Measurements from ENCODE around the gene CST5.
"Not testable (repeated sequence)": the region's sequence is repeated elsewhere in the genome, so short reads cannot be mapped to it uniquely, and the experiment has no call there.

CST5 gene, protein sequence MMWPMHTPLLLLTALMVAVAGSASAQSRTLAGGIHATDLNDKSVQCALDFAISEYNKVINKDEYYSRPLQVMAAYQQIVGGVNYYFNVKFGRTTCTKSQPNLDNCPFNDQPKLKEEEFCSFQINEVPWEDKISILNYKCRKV

DNA sequence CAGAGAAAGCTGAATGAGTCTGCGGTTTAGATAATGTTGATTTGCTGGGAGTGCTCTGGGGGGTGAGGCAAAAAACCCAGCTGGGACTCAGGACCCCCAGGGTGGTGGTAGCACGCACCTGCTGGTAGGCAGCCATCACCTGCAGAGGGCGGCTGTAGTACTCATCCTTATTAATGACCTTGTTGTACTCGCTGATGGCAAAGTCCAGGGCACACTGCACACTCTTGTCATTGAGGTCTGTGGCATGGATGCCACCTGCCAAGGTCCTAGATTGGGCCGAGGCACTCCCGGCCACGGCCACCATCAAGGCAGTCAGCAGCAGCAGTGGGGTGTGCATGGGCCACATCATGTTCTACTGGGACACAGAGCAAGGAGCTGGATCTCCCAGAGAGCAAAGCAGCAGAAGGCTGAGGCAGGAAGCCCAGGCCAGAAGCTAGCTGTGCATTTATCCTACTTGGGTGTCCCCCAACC lies at the start of gene CST5:
Gene CST5 (minus strand): TSS at position 421 of the 471 bp plus-strand sequence. CDS start 72 bp downstream, at position 349.
- no peak for DNase-seq

DNA sequence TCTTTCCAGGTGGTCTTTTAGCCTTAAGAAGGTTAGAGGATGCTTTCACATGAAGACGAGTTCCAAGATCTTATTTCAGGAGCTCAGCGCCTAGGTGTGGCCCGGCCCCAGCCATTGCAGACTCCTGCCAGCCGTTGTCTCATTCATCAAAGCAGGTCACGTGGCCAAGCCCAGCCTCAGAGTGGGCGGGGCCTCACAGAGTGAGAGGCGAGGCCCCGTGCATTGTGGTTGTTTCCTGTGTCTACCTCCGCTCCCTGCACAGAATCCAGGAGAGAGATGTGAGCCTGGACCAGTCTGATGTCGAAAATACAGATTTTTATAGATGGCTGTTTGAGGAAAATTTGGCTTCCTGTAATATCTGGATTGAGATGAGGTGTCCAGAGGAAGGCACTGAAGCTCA lies 49.2 kb upstream of the CST5 start:
- peak; percentile 5 for DNase-seq

DNA sequence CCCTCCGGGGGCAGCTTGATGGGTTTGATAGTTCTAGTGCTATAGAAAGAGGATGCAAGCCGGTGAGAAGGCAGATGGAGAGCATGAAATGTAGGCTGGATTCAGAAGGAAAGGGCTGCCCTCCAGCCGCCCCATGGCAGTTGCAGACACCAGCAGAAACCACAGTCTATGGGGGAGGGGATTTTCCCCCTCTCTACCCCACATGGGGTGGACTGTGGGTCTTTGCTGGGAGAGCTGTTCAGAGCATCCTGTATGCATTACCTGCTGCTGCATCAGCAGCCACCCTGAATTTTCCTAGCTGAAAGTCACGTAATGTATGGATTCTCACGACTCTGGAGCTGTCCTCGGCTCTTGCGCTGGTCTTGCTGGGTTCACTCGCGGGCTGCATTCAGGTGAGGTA lies 48.8 kb upstream of the CST5 start:
- DNase-seq: no peak

DNA sequence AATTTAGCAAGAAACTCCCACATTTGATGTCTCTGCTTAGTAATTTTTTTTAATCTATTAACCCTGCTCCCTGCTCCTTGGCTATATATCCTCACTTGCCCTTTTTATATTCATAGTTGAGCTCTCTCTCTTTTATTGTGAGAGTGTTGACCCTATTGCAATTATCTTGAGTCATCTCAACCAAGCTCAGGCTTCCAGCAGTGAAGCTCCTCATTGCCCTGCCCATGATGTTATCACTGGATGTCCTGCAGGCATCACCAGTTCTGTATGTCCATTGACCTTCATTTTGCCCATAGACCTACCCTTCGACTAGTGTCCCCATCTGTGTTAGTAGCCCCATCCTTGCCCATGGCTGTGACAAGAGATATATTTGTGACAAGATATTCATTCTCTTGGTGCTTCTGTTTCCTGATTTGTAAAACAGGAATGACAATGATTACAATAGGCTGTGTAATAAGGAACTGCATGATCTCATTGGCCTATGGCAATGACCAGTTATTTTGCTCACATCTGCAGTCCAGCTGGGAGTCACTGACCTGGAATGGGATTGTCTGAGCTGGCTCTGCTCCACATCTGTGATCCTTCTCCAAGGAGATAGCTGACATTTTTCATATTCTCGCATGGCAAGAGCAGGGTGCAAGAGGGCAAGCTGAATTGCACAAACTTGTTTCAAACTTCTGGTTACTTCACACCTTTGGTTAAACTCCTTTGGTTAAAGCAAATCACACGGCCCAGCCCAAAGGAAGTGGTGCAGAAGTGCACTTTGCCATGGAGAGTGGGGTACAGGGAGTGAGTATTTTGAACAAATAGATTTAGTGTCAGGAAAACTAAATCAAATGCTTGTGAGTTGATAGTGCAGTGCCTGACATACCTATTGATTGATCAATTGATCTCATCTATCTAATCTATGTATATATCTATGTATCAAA lies 47.7 kb upstream of the CST5 start:
- no peak for DNase-seq

DNA sequence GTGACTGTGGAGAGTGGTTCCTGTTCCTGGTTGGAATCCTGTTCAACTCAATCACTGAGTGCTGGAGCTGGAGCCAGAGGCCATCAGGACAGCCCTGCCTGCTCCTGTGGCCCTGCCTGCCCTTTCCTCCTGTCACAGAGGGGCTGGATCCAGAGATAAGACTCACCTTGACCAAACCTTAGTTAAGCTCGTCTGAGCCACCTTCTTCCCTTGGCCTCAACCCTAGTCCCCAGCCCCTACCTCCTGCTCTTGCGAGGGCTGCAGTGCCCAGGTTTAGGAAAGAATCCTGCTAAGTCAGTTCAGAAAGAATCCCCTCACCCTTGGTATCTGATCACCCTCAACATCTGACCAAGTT lies 47.0 kb upstream of the CST5 start:
- DNase-seq: no peak

DNA sequence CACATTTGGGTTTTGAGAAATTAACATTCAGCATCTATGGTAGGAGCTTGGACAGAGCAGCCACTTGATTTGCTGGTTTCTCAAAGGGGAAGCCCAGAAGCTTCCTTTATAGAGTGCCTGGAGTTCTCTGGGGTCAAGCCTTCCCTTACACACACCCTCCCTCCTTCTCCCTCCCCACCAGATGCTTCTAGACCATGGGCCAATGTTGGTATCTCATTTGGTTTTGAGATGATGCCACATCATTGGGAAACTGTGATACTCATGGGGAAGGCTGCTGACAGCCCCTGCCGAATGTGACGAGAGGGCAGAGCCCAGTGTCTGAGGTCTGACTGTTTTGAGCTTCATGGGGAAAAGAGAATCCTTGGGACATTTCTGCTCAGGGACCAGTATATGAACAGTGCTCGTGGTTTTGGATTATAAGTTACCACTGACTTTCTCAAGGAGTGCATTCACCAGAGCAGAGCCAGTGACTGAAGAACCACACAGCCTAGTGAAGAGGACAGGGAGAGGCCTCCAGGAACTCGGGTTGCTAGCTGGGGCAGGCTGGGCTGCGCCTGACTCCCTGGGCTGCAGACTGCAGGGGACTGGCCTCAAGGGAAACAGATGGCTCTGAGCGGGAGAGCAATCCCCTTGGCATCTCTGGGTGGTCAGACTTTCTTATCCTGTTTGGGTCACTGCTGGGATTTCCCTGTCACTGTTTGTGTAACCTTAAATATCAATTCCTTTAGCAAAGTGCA lies 46.4 kb upstream of the CST5 start:
- DNase-seq: no peak

DNA sequence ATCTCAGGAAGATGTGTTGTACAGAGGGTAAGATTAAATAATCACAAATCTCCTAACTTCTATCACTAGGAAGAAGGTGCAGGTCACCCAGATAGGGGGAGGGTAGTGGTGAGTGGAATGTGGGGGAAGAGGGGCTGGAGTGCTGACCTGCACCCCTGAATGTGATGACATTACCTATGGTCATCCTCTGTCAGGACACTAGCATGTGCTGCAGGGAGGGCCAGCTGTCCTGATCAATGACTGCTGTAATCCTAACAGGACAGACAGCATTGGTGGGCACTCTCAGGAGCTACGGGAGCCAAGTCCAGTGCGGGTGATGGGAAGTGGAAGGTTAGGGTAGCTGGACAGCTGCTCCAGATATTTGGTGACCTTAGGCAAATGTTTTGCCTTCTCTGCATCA lies 45.2 kb upstream of the CST5 start:
- DNase-seq: no peak

DNA sequence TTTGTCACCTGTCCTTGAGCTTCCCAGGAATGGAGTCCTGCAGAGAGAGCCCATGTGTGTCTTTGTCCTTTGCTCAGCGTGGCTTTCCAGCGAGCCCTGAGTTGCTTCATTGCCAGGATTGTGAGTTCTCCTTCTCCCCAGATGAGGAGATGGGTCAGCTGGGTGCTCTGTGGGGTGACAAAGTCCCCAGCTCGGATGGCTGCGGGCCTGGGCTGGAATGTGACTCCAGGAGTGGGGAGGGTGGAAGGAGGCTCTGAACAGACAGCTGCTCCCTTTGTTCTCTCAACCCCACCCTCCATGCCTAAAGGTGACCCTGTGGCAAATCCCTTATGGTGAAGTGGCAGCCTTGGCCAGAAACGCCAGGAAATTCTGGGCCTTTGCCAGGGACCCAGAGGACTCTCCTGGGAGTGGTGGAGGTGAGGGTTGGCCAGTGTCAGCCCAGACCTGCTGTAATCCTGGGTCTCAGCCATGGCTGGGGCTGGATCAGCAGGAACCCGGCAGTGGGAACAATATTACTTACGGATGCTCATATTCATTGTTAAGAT lies 44.4 kb upstream of the CST5 start:
- no peak for DNase-seq

DNA sequence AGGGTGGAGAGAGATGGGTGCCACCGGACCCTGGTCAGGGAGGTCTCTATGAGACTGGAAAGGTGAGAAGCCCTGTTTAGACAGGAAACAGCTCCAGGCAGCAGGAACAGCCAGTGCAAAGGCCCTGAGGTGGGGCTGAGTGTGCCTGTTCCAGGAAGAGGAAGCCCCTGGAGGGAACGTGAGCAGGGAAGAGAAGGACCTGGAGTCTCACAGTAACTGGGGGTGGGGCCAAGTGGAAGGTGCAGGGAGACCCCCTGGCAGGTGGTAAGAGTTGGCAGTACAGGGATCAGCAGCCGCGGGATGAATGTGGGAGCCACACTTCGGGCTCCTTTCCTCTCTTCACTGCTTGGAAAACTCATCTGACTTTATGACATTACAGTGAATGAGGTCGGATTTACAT lies 43.8 kb upstream of the CST5 start:
- no peak for DNase-seq

DNA sequence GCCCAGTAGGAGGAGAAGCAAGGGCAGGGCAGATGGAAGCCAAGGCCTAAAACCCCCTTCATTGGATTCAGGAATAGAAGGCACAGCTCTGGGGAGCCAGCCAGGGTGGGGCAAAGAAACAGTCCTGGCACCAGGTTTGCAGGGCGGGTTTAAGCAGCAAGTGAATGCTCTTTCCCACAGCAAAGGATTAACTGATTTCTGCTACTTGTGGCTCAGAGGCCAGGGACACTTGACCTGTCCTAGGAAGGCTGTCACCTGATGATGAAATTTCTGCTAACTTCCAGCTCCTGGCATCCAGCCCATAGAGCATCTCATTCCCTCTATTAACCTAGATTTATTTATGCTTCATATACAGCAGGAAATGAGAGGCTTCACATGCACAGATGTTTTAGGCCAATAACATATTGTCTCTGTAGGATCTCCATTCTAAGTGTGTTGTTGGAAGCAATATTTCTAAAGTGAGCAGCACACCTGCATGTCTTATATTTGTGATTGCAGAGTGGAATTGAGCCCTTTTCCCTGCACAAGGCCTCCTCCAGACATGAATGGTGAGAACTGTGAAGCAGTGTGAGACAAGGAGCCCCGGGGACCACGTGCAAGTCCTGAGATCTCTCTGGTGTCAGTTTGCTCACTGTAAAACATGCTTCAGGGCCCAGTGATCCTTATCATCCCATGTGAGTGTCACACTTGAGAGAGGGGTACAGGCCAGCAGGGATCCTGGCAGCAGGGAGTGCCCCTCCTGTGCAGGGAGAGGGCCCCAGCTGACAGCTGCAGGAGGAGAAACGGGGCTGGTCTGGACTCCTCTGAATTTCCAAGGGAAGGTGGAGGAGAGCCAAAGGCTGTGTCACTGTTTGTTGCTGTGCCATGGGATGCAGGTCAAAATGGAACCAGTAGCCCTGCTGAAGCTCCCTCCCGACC lies 41.1 kb upstream of the CST5 start:
- DNase-seq: no peak

DNA sequence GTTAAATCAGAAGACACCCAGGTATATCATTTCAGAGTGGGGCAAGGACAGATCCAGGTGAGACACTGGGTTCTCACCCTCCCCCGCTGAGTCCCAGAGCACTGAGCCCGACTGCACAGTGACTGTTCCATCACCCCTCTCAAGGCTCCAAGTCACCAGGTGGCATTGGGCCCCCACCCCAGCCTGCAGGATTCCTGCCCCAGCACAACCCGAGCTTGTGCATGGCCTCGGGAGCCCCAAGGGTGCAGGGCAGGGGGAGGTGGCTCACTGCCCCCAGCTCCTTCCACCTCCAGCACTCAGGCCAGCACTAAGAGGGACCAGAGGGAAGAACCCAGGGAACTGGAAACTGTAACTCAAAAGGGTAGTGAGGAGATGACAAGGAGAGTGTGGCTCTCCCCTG lies 39.3 kb upstream of the CST5 start:
- DNase-seq: no peak

DNA sequence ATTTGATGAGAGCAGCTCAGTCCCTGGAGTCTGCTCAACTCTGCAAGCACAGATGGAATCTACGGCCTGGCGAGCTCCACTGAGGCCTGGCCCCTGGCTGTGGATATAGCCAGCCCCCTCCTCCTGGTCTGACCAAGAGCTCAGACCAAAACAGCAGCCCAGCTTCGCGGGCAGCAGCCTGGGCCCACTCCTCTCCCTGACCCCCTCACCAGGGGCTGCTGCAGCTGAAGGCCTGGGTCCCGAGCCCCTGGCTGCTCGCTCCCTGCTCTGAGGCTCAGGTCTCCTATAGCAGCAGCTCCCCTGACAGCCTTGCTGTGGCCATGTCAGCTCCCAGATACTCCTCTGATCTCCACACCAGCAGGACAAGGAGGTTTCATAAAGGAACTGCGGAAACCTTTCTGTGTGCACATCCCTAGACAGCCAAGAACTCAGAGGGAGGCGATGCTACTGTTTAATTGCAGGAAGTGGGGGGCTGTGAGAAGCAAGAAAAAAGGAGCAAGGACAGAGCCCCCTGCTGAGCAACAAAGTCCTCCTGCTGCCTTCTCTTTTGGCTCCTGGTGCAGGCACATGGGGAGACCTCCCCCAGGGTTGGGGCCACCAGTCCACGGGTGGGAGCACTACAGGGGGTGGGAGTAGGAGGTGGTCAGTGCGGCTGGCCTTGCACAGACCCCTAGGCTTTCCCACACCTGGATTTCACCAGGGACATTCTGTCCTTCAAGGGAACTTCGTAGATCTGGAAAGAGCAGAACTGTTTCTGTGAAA lies 38.7 kb upstream of the CST5 start:
- DNase-seq: no peak

DNA sequence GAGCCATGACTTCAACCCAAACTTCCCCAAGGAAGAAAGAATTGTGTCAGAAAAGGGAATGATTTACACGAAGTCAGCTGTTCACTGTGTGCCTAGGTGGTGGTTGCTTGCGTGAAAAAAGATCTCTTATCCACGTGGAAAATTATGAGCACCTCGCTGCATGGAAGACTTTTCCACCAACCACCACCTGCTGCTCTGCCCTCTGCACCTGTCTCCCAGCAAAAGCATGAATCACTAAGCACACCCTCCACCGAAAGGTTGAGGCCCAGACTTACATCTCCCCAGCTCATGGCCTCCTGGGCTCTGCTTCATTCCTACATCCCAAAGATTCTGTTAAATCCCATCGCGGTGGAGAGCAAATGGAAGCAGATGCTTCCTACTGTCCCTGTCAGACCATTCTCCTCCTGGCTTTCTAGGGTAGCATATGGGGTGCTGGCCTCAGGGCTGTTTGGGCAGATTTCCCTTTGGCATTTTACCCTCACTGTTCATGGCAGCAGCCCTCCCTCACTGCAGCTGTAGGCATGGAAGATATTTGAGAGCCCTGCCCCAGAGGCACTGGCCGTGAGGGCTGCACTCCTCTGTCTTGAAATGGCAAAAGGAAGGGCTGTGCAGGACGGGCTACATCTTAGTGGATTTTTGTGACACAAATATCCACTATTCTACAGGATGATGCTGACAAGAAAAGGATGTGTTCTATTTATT lies 37.6 kb upstream of the CST5 start:
- no peak for DNase-seq

DNA sequence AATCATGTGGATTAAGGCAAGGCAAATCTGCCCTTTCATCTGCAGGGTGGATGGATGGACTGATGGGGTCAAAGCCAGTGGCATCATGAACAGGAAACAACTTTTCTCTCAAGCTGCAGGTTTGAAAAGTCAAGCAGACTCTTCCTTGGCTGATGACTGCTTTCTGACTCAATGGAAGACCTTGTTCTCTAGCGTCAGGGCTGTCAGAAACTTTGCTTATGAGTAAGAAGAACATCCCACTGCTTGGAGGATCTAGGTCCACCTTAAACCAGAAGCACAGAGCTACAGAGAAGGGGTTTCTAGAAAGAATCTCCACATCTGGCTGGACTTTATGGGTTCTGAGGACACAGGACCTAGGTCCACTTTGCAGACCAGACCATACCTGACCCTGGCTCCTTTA lies 36.3 kb upstream of the CST5 start:
- DNase-seq: no peak

DNA sequence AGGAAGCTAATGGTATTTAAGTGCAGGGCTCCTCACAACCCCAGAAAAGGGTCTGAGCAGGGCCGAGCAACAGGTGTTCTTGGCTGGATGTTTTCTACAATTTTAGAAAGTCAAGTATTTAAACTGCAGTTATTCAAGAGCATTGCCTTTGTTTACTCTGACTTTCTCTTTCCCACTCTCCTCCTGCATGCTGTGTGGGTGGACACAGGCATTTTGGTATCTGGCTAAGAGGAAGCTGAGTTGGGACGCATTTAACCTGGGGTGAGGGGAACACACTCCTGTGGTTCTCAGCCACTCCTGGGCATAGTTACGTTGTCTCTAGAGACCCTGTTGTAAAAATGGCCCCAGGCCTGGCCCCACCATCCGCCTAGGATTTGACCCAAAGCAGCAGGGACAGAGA lies 34.9 kb upstream of the CST5 start:
- not testable (repeated sequence) for DNase-seq

DNA sequence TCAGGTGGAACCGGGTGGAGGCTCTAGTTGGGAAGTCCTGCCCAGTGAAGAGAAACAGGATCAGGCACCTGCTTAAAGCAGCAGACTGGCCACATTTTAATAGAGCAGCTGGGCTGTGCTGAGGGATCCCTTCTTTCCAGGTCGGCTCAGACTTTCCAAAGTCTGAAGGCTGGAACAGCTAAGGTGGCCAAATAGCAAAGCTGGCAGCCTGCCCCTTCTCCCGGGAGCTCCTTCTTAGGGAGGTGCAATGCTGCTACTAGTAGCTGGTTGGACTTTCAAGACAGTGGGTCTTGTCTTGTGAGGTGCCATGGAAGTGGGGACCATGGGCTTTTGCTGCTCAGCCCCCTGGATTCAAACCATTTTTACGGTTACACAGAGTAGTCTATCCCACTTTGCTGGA lies 30.7 kb upstream of the CST5 start:
- no peak for DNase-seq

DNA sequence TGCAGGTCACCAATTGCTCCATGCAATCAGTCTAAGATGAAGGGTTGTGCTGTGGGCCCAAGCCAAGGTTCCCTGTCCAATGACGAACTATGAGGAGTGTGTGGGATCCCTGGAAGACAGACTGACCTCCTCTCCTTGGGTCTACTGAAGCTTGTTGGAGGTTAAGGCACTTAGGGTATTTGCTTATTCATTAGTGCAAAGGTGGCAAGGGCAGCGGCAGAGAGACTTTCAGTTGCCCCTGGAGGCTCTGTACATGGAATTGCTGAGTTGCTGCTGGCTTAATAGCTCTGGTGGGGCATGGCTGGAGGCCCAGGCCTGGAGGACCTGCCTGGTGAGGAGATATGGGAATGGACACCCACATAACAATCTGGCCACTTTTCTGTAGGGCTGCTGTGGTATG lies 29.8 kb upstream of the CST5 start:
- DNase-seq: no peak

DNA sequence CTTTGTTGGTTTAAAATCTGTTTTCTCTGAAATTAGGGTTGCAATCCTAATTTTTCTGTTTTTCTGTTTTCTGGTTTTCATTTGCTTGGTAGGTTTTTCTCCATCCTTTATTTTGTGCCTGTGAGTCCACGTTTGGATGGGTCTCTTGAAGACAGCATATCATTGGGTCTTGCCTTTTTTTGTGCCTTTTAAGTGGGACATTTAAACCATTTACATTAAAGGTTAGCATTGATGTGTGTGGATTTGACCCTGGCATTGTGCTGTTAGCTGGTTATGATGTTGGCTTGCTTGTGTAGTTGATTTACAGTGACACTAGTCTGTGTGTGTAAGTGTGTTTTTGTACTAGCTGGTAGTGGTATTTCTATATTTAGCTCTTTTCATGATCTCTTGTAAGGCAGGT lies 28.0 kb upstream of the CST5 start:
- no peak for DNase-seq

DNA sequence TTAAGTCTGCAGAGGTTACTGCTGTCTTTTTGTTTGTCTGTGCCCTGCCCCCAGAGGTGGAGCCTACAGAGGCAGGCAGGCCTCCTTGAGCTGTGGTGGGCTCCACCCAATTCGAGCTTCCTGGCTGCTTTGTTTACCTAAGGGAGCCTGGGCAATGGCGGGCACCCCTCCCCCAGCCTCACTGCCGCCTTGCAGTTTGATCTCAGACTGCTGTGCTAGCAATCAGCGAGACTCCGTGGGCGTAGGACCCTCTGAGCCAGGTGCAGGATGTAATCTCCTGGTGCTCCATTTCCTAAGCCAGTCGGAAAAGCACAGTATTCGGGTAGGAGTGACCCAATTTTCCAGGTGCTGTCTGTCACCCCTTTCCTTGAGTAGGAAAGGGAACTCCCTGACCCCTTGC lies 22.8 kb upstream of the CST5 start:
- not testable (repeated sequence) for DNase-seq

DNA sequence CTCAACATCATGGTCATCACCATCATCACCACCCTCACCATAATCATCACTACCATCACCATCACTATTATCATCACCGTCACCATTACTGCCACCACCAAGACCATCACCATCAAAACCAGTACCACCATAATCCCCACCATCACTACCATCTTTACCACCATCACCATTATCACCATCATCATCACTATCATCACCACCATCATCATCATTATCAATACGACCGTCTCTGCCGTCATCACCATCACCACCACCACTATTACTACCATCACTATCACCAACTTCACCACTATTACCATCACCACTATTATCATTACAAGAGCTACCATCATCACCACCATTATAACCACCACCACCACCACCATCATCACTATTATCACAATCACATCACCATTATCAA lies 11.3 kb upstream of the CST5 start:
- DNase-seq: not testable (repeated sequence)

DNA sequence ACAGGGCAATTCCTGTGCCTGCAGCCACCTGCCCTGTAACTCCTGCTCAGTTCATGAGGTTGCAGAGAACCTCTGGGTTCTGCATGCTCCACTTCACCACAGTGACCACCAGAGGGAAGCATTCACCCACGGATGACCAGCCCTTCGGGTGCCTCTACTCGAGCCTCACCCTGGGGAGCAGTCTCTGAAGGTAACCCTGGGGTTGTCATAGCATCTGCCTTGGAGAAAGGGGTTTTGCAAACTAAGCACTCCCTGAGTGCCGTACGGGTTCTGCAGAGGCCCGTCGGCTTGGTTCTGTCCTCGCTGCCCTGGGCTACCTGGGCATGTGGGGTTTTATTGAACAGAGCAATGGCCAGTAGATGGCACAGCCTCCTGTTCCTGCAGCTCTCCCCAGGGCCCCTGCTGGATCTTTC lies 10.2 kb upstream of the CST5 start:
- DNase-seq: peak; percentile 12
